Activated CD8-positive, alpha-beta memory T cell treated with anti-CD3 and anti-CD28 coated beads, Interleukin-2, amount 50 U/mL, for 1 hour (primary cell): ENCODE results near the gene TFDP1.

Source experiments
- DNase-seq: peaks from one replicate; pipeline ENCODE4 v3.0.0-alpha.2; 2020; ENCODE audit errors: extremely low read depth

The TFDP1 gene

DNA sequence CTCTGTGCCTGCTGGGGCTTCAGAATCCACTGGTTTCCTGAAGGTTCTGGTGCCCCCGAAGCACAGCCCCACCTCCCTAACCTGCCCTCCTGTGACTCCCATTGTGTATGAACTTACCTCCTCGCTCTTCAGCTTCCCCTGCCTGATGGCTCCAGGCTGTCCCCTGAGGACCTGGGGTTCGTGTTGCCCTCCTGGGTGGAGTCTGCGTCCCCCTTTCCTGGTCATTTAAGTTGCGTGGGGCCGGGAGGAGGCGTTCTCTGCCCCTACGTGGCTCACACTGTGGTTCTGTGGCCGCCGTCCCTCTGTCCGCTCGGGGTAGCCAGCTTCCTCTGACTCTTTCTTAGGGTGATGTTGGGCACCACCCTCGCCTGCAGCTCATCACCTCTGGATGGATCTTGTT lies 13.9 kb downstream of the TFDP1 start:
- DNase-seq, result no peak

- DNase-seq, result no peak
These were observed 14.8 kb downstream of the TFDP1 start for GRCh38 chr13:113599391-113599790.

DNA sequence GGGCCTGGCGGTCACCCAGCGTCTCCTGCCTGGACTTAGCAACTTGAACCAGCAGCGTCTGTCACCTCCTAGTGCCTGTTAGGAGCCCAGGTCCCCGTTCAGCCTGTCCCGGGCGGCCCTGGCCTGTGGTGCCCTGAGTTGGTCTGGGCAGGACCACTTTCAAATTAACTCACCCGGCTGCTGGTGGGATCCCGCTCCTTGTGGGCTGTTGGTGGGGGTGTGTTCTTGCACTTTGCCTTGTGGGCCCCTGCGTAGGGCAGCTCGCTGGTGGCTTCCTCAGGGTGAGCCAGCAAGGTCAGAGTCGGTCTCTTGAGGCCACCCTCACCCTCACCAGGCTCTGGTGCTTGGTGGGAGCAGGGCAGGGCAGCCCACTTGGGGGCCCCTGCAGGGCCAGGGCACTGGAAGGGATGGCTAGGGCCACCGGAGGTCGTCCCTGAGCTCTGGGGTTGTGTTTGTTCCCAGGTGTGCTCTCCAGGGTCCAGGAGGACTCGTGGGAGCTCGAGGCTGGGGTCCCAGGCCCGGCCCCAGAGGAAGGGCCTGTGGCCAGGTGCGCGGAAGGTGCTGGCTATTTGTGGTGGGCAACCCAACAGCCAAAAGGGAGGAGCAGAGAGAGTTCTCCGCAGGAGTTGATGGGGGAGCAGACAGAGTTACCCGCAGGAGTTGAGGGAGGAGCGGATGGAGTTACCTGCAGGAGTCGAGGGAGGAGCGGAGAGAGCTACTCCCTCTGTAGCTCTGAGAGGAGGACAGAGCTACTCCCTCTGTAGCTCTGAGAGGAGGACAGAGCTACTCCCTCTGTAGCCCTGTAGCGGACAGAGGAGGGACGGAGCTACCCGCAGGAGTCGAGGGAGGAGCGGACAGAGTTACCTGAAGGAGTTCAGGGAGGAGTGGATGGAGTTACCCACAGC lies 16.9 kb downstream of the TFDP1 start:
- no peak for DNase-seq

DNA sequence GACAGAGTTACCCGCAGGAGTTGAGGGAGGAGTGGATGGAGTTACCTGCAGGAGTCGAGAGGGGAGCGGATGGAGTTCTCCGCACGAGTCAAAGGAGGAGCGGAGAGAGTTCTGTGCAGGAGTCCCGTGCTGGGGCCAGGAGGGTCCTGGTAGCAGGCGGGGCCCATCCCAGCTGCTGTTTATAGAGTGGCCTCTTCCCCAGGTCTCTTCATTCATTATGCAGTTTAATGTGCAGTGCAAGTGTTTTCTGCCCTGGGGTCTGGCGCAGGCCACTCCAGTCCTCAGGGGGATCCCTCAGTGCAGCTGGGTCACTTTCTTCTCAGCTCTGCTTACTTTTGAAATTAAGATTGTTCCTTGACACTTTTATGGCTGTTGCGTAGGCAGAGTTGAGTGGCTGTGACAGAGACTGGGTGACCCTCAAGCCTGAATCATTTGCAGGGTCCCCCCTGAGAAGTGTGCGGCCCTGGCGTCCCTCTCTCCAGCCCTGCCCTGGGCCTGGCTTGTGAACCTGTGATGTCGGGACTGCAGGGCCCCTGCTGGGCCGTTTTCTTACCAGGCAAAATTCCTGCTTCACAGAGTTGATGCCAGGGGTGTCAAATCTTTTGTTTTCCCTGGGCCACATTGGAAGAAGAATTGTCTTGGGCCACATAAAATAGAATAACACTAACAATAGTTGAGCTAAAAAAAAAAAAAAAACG lies 17.9 kb downstream of the TFDP1 start:
- DNase-seq, result no peak

- DNase-seq, result no peak
These were observed 18.7 kb downstream of the TFDP1 start for GRCh38 chr13:113603116-113603710.

- no peak for DNase-seq
These were observed 19.6 kb downstream of the TFDP1 start for GRCh38 chr13:113604186-113604585.

GRCh38 chr13:113605461-113605860 lies 20.9 kb downstream of the TFDP1 start:
- DNase-seq, result no peak

DNA sequence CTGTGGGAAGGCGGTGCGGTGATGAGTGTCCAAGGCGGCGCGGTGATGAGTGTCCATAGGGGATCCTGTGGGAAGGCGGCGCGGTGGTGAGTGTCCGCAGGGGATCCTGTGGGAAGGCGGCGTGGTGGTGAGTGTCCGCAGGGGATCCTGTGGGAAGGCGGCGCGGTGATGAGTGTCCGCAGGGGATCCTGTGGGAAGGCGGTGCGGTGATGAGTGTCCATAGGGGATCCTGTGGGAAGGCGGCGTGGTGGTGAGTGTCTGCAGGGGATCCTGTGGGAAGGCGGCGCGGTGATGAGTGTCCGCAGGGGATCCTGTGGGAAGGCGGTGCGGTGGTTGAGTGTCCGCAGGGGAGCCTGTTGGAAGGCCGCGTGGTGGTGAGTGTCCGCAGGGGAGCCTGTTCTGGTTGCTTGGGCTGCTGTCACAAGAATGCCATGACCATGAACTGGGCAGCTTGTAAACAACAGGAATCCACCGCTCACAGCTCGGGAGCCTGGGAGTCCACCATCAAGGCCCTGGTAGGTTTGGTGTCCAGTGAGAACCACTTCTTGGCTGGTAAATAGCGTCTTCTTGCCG lies 21.4 kb downstream of the TFDP1 start:
- no peak for DNase-seq

GRCh38 chr13:113607056-113607888 lies 22.7 kb downstream of the TFDP1 start:
- DNase-seq, result no peak

GRCh38 chr13:113607889-113608635 lies 23.5 kb downstream of the TFDP1 start:
- no peak for DNase-seq

DNA sequence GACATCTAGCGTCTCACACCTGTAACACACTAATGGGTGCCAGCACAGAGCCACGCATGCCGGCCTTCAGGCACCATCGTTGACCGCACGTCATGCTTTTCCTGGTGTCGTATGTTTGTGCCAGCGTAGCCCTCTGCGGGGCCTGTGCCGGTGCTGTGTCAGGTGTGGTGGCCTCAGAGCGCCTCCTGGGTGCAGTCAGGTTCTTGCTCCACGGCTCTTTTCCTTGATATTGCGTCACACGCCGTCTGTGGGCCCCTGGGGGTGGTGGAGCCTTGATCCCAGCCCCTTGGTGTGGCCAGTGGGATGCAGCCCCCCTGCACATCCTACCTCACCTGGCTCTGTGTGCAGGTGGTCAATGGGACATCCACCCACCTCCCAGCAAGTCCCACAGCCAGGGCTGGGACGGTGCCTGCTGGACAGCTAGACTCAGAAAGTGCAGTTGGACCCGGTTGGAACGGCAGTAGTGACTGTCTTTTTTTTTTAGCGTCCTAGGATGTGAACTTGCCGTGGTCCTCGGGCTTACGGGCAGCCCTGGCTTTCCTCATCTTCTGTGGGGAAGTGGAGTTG lies 24.5 kb downstream of the TFDP1 start:
- no peak for DNase-seq

- no peak for DNase-seq
These were observed 25.1 kb downstream of the TFDP1 start for GRCh38 chr13:113609616-113610015.

- DNase-seq, result no peak
These were observed 25.7 kb downstream of the TFDP1 start for GRCh38 chr13:113610266-113610665.

- DNase-seq, result no peak
These were observed 27.4 kb downstream of the TFDP1 start for GRCh38 chr13:113611996-113612395.

DNA sequence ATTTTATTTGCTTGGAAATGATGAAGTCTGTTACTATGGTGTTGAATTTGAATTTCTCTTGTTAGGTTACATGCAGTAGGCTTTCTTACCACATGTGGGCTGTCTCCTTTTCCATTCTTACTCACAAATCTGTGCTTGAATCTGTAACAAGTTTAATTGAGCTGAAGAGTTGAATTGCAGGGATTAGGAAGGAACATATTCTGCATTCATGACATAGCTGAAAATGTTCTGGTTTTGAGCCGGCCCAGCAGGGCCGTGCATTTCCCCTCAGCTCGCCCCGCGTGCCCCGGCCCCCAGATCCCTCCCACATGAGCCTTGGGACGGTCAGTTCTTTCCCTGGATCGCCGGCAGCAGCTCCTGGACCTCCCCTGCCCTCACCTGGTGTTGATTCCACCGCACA lies 28.1 kb downstream of the TFDP1 start:
- no peak for DNase-seq

DNA sequence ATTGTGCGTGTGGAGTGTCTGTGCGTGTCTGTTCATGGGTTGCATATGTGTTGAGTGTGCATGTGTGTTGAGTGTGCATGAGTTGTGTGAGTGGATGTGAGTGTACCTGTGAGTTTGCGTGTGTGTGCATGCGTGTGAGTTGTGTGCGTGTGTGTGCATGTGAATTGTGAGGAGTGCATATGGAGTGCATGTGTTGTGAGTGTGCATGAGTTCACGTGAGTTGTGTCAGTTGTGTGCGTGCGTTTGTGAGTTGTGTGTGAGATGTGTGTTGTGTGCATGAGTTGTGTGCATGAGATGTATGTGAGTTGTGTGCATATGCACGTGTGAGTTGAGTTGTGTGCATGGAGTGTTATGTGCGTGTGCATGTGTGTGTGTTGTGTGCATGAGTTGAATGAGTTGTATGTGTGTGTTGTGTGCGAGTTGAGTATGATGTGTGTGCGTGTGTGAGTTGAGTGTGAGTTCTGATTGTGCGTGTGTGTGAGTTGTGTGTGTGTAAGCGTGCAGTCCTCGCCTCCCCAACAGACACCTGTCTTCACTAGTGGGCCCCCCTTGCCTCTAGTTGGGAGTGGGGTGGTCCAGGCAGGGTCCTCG lies 29.3 kb downstream of the TFDP1 start:
- DNase-seq, result no peak

DNA sequence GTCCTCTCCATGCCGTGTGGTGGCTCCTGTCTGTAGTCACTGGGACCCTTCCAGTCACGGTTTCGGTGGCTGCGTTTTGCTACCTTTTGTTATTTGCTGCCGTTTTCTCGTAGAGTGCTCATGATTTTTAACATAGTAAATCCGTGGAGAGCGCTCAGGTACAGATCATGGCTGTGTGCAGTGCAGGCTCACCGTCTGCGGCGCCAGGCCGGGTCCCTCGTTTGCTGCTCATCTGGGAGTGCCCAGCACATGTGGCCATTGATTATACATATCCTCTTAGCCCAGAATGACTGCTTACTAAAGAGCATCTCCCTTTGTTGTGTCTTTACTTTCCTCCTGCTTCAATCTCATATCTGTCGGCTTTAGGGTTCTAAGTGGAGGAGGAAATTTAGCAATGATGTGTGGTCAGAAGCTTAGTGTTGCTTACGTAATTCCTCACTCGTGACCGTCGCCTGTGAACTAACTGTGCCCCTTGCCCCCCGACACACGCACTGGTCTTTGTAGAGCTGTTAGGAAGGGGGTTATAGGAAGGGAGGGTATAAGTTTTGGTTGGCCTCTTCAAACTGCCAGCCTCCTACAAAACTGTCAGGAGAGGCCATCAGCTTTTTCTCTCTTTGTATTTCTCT lies 31.8 kb downstream of the TFDP1 start:
- DNase-seq, result no peak

GRCh38 chr13:113616991-113617749 lies 32.6 kb downstream of the TFDP1 start:
- DNase-seq, result no peak

DNA sequence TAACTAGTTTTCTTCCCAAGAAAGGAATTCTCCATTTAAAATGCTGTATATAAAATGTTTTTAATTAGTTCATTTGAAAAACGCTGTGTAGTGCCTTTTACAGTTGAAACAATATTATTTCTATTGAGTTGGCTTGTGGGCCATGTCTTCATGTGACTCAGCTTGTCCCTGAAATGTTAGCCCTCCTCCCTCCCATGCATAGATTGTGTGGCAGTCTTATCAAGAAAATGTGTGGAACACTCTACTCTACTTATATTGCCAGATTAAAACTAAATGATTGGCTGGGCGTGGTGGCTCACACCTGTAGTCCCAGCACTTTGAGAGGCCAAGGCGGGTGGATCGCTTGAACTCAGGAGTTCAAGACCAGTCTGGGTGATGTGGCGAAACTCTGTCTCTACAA lies 33.4 kb downstream of the TFDP1 start:
- no peak for DNase-seq
